ENCODE data around the gene TPCN1. TPM values are rescaled to one million over a fixed set of nuclear protein-coding genes. Genes with fewer than 3 reads are reported as not detected.

The TPCN1 gene
- total RNA-seq, 3 donors from 2014 or later = 89.9 to 133 (median 91.3) TPM

DNA sequence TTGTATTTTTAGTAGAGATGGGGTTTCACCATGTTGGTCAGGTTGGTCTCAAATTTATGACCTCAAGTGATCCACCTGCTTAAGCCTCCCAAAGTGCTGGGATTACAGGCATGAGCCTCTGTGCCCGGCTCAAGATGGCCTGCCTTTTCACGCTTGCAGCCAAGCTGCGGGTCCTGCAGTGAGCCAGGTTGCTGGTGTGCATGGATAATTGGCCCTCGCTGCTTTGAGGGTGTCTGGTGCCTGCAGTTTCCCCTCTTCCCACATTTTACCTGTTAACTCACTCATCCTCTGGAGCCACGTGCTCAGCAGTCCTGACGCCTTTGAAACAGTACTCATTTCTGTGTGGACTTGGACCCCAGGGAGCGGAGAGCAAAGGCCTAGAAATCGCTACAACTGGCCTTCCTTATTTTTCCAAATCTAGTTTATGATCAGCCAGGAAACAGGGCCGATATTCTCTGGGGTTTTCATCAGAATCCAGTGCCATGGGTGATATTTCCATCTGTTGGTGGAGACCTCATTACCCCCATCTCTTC, 42.2 kb downstream of the TPCN1 start:
- H3K4me3 ChIP-seq = no peak overlapping the region
- ATAC-seq (no peak), DNase-seq (peak in 2 of 3 donors; percentile 12 to 35)
- peaks cover 6% of the 10 kb centered on the region for H3K4me1 ChIP-seq (ENCODE audit: low read depth)
- TF ChIP-seq, protein P1, sequence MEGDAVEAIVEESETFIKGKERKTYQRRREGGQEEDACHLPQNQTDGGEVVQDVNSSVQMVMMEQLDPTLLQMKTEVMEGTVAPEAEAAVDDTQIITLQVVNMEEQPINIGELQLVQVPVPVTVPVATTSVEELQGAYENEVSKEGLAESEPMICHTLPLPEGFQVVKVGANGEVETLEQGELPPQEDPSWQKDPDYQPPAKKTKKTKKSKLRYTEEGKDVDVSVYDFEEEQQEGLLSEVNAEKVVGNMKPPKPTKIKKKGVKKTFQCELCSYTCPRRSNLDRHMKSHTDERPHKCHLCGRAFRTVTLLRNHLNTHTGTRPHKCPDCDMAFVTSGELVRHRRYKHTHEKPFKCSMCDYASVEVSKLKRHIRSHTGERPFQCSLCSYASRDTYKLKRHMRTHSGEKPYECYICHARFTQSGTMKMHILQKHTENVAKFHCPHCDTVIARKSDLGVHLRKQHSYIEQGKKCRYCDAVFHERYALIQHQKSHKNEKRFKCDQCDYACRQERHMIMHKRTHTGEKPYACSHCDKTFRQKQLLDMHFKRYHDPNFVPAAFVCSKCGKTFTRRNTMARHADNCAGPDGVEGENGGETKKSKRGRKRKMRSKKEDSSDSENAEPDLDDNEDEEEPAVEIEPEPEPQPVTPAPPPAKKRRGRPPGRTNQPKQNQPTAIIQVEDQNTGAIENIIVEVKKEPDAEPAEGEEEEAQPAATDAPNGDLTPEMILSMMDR (IDR thresholded peaks at IDR 0.05) = no peak
- H3K36me3 ChIP-seq (ENCODE audit: low read depth) = no peaks in the 10 kb centered on the region
- intact Hi-C loops (cut with DNase I, micrococcal nuclease) = no loop called here
- no peaks in the 10 kb centered on the region for H3K9me3 ChIP-seq

DNA sequence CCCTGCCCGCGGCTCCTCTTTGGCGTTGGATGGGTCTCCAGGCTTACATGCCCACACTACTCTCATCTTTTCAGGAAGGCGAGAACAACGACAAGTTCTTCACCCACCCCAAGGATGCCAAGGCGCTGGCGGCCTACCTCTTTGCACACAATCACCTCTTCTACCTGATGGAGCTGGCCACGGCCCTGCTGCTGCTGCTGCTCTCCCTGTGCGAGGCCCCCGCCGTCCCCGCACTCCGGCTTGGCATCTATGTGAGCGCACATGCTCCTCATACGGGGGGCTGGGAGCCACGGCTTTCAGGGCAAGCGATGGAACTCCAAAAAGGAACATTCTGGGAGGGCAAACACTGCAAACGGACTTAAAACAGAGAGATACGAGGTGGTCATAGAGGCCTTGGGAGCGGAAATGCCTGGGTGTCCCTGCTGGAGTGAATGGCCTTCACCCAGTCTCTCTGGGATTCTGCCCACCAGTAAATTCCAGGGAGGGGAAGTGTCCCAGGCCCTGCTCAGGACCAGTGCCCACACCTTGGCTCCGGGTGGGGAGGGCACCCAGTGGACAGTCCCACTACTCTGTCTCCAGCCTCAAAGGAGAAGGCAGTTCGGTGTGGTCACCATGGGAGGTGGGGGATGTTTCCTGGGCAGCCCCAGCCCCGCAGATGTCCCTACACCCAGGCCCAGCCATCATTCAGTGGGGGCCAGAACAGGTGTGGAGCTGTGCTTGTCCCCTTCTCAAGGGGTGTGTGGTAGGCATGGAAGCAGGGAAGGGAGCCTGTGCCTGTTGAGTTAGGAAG, 45.0 kb downstream of the TPCN1 start:
- no peaks in the 10 kb centered on the region for H3K9me3 ChIP-seq
- TF ChIP-seq, protein P1 (IDR thresholded peaks at IDR 0.05) = no peak
- no peak overlapping the region for H3K4me3 ChIP-seq
- peaks cover under 1% of the 10 kb centered on the region for H3K4me1 ChIP-seq (ENCODE audit: low read depth)
- peak in 2 of 3 donors; percentile 17 to 47 for DNase-seq
- H3K36me3 ChIP-seq (ENCODE audit: low read depth) = no peaks in the 10 kb centered on the region
- no peak for ATAC-seq
- intact Hi-C loops (cut with DNase I, micrococcal nuclease) = no loop called here

DNA sequence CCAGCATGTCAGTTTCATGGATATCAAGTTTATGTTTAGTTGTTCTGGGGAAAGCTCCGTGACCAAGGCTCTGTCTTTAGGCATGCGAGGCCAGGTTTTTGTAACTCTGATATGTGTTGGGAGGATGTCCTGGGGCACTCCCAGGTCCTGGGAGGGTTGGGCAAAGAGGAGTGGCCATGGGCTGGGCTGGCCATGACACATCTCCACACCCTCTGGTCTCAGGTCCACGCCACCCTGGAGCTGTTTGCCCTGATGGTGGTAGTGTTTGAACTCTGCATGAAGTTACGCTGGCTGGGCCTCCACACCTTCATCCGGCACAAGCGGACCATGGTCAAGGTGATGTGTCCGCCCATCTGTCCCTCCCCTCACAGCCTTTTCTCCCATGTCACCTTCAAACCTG, 46.4 kb downstream of the TPCN1 start:
- DNase-seq = peak; percentile 51 to 72 (median 71)

DNA sequence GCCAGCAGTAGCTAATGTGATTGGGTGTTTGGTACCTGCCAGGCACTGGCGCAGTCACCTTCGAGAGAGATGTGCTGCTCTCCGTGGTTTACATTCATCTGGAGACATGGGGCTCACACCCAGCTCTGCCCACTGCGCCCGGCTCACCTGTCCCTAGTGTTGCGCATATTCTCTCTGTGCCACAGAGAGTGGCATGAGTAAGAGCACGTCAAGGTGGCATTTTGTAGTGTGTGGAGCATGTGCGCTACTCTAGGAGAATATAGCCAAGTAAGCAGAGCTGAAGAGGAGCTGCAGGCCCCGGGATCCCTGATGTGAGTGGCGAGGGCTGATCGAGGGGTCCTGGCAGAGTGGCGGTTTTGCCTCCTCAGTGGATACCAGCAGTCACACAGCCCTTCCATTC, 46.9 kb downstream of the TPCN1 start:
- H3K36me3 ChIP-seq (ENCODE audit: low read depth) = peaks cover 4% of the 10 kb centered on the region

More for the DNA sequence above, 46.4 kb downstream of the TPCN1 start:
- TF ChIP-seq, protein P1 (IDR thresholded peaks at IDR 0.05) = no peak
- peaks cover 4% of the 10 kb centered on the region for H3K36me3 ChIP-seq (ENCODE audit: low read depth)
- H3K9me3 ChIP-seq = no peaks in the 10 kb centered on the region
- intact Hi-C loops (cut with DNase I, micrococcal nuclease) = no loop called here
- peaks cover 6% of the 10 kb centered on the region for H3K4me1 ChIP-seq (ENCODE audit: low read depth)
- ATAC-seq = peak; percentile 90
- no peak overlapping the region for H3K4me3 ChIP-seq

DNA sequence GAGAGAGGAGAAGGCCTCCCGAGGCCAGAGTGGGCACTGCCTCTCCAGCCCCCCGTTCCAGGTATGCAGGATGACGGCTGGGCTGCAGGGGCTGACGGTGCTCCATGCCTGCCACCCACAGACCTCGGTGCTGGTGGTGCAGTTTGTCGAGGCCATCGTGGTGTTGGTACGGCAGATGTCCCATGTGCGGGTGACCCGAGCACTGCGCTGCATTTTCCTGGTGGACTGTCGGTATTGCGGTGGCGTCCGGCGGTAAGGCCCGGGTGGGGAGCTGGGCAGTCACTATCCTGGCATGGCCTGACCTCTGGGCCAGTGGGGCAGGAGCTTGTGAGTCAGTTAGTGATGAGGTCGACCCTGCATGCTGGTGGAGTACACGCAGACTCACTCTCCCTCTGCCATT, 47.4 kb downstream of the TPCN1 start:
- Histone ChIP-seq H3K9me3 (no peaks in the 10 kb centered on the region), H3K4me3 (no peak overlapping the region), H3K4me1 (ENCODE audit: low read depth) (peaks cover 6% of the 10 kb centered on the region), H3K36me3 (ENCODE audit: low read depth) (peaks cover 4% of the 10 kb centered on the region)
- TF ChIP-seq, protein P1 (IDR thresholded peaks at IDR 0.05) = no peak
- intact Hi-C loops (cut with DNase I, micrococcal nuclease) = no loop called here
- DNase-seq = peak in 2 of 3 donors; percentile 29 to 47
- no peak for ATAC-seq

More for the DNA sequence above, 46.9 kb downstream of the TPCN1 start:
- Histone ChIP-seq H3K4me1 (ENCODE audit: low read depth) (peaks cover 6% of the 10 kb centered on the region), H3K4me3 (no peak overlapping the region), H3K9me3 (no peaks in the 10 kb centered on the region)
- TF ChIP-seq, protein P1 (IDR thresholded peaks at IDR 0.05) = no peak
- peak in 1 of 3 donors; percentile 18 for DNase-seq
- ATAC-seq = no peak
- intact Hi-C loops (cut with DNase I, micrococcal nuclease) = no loop called here

Measured in mucosa of descending colon (tissue), 3 donors.